ENCODE measurements around the gene CFAP119.

CFAP119 gene

DNA sequence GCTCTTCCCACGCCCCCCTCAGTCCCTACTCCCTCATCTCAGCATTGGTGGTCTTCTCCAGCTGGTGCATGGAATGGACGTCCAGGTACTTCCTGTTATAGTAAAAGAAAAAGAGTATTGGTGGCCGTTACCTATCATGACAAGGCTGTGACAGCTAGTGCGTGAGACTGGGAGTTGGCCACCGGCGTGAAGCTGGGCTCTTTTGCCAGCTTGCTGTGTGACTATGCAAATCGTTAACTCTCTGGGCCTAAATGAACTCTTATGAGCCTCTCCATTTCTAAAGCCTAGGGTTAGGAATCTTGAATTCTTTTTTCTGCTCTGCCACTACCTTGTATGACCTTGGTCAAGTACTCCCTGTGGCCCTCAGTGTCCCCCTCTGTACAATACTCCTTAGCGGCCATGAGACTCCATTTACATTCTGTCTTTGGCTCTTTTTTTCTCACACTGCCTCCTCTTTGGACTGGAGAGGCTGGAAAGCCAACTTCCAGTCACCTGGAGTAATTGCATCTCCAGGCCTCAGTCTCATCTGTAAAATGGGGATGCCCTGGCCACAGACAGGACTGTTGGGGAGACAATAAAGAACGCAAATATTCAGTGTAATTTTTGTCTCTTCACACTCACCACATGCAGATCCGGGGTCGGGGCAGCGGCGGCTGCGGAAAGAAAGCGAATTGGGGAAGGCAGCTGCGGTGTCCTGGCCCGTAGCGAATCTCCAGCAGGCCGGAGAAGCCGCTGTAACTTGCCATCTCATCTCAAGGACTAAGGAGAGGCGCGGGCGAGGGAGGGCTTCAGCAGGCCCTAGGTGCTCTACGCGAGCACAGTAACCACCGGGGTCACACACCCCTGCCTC lies 1.1 kb downstream of the CFAP119 start:
- DNase-seq: no peak

DNA sequence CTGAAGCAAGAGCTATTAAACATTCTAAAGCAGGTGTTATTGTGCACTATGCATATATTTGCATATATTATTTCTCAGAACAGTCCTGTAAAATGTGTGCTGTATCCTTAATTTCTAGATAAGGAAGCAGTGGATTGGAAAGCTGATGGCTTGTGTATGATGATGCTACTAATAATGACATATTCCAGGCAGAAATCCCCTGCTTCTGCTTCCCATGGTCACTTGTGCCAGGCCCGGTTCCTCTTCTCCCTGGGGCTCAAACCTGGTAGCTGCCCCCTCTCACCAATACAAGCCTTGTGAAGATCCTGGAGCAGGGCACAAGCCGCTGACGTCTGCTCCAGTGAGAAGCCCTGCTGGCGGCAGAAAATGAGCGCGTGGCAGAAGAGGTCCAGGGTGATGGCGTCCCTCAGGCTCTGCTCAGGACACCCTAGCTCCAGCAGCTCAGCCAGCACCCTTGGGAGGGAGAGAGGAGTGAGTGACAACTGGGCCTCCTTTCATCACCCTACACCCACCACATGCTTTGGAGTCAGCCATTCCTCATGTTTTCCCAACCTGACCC lies 1.8 kb downstream of the CFAP119 start:
- no peak for DNase-seq

DNA sequence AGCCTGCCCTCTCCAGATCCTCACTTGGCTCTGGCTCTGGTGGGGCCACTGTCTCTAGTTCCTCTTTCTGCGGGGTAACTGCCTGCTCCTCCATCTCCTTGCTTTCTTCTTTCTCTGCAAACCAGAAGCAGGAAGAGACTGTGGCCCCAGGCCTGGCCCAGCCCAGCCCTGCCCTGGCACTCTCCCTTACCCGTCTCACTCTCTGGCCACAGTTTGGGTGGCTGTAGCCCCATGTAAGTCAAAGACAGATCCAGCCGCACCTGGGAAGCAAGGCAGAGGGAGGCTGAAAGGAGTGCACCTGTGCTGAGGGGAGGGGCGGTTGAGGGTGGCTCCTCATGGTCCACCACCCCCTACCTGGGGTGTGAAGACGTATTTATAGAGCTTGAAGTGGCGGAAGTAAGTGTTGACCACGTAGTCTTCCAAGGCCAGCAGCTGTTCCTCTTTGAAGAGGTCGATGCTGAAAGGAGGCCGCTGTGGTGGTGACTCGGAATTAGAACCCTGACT lies 2.8 kb downstream of the CFAP119 start:
- DNase-seq: no peak

DNA sequence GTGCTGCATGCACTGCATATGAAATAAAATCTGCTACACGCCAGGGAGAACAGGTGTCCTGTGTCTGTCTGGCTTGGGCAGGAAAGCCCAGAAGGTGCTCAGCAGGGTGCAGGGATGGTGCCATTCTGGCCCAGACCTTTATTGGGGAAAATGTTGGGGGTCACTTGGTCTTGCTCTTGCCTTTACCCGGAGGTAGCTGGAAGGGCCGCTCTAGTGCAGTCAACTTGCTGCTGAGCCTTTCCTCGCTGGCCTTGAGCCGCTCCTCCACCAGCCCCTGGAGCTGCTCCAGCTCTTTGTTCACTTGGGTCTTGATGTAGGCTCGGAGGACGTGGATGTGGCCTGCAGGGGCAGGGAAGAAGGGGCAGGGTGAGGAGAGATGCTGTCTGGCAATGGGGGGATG lies 4.5 kb downstream of the CFAP119 start:
- no peak for DNase-seq

DNA sequence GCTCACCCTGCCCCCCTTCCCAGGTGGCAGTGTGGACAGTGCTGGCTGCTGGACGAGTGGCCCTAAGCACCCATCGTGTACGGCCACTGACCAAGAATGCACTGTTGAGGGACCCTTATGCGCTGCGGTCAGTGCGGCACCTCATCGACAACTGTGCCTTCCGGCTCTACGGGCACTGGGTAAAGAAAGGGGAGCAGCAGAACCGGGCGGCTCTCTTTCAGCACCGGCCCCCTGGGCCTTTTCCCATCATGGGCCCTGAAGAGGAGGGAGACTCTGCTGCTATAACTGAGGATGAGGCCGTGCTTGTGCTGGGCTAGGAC lies 5.1 kb downstream of the CFAP119 start:
- no peak for DNase-seq

DNA sequence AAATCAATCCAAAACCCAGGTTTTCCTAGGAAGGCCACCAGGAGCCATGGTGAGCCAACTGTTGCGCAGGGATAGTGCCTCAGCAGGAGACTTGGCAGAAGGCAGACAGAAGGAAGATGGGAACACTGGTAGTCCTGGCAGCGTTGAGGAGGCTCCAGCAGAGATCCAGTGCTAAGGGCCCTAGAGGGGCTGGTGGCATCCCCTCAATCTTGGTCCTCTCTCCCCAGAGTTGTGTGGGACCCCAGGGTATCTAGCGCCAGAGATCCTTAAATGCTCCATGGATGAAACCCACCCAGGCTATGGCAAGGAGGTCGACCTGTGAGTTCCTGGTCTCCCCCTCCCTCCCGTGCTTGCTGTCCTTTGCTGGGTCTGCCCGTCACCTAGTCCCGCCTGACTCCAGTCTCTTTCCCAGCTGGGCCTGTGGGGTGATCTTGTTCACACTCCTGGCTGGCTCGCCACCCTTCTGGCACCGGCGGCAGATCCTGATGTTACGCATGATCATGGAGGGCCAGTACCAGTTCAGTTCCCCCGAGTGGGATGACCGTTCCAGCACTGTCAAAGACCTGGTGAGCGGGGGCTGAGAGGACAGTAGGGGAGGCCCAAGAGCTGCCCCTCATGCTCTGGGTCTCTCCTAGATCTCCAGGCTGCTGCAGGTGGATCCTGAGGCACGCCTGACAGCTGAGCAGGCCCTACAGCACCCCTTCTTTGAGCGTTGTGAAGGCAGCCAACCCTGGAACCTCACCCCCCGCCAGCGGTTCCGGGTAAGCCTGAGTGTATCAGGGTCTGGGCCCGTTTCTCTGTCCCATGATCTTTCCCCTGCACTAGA lies 5.7 kb downstream of the CFAP119 start:
- DNase-seq: no peak

DNA sequence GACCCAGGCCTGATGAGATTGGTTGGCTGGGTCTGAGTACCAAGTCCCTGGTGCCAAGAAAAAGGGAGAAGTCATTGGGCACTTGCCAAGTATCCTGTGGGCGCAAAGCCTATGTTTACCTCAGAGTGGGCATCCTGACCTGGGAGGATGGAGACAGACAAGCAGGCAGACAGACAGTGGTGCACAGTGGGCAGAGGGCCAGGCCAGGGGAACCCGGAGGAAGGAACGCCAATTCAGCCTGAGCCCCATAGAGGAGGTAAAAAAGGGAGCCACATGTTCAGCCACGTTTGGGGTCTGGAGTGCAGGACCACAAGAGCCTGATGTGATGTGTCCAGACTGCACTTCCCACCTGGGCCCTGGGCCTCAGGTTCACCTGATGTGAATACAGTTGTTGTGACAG lies 8.3 kb downstream of the CFAP119 start:
- DNase-seq: no peak

DNA sequence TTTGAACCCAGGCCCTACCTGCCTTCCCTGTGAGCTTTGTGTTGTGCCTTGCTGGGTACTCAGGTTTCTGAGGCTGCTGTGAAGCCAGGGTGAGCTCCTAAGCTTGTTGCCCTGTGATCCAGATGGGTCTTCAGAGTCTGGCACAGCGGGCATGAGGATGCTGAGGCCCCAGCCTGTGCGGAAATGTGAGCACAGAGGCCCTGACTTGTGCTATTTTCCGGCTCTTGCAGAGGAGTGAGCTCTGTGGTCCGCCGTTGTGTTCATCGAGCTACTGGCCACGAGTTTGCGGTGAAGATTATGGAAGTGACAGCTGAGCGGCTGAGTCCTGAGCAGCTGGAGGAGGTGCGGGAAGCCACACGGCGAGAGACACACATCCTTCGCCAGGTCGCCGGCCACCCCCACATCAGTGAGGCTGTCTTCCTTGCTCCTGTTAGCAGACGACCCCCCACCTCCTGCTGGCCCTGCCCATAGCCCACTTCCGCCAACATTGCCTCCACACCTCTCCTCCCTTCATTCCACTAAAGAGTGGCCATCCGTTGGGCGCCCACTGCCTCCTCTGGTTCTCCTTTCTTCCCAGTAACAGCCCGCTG lies 10.9 kb downstream of the CFAP119 start:
- DNase-seq: no peak

DNA sequence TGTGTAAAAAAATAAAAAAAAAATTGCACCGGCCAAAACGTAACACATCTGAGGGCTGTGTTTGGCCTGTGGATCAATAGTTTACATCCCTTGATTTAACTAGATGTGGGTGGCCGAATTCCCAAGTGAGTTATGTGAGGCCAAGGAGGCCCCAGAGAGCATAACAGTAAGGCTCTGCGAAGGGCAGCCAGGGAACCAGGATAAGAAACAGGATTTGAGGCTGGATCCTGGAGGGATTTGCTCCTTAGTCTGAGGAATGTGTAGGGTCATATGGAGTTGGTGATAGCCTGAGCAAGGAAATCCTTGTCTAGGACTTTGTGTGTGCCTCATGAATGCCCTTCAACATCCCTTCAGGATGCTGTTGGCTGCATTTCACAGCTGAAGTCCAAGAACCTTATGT lies 11.7 kb downstream of the CFAP119 start:
- no peak for DNase-seq

DNA sequence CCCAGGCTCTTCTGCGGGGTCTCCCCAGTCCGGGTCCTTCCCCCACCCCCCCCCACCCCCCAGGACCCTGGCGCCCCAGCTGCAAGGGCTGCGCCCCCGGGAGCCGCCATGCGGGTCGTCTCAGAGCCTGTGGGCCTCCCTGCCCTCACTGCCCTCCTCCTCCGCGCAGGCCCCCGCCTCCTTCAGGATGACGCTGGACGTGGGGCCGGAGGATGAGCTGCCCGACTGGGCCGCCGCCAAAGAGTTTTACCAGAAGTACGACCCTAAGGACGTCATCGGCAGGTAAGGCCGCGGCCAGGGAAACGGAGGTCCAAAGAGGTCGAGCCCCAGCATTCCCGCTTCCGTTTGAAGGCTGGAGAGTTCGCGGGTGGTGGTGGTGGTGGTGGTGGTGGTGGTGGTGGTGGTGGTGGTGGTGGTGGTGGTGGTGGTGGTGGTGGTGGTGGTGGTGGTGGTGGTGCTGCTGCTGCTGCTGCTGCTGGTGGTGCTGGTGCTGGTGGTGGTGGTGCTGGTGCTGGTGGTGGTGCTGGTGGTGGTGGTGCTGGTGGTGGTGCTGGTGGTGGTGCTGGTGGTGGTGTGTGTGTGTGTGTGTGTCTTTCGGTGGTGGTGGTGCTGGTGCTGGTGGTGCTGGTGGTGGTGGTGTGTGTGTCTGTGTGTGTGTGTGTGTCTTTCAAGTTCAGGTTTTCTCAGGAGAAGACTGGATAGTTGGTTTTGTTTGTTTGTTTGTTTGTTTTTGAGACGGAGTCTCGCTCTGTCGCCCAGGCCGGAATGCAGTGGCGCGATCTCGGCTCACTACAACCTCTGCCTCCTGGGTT lies 13.0 kb downstream of the CFAP119 start:
- DNase-seq: peak; percentile 47

DNA sequence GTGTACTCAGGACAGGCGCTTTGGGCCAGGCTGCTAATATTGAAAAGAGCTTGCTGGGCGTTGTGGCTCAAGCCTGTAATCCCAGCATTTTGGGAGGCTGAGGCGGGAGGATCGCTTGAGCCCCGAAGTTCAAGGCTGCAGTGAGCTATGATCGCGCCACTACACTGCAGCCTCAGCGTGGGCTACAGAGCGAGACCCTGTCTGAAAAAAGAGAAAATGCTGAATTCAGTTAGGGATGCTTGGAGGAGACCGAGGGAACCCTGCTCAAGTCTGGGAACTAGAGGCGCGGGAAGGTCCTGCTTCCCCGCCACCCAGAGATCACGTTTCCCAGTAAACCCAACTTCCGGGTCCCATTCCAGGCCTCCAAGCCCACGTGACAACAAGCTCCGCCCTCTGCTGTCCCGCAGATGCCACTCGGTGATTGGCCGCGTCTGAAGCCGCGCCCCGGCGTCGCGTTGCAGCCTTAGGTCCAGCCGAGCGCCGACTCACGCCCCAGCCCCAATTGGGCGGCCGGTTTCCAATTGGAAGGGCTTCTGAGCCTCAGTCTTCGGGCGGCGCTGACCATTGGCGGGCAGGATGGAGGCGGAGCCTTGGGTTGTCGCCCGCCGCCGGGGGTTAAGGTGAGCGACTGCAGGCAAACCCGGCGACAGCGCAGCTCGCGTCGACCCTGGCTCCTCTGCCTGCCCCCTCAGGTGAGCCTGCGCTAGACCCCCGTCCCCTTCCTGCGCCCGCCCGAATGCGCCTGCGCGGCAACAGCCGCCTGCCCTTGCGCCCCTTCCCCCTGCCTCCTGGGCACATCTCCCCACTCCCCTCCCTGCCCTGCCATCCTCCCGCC lies 13.8 kb downstream of the CFAP119 start, which contains the start of gene PHKG2:
TSS of gene PHKG2 (plus strand) at position 627 of the 835 bp plus-strand sequence. CDS start 396 bp downstream, outside the sequence.
- peak; percentile 99 for DNase-seq

DNA sequence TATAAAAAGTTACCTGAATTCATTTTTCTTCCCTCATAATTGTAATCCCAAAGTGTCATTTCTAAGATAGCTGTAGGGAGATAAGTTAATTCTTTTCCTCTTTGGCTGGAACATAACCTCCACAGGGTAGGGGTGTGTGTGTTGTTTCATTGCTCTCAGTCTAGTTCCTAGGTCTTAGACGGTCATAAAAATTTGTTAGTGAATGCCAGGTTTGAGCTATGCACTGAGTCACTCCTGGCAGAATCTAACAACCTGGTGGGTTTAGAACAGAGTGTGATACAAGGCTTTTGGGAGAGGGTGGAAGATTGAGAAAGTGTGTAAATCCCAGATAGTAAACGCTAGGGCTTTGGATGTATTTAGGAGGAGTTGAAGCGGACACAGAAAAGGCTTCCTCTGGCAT lies 14.5 kb downstream of the CFAP119 start:
- DNase-seq: no peak

DNA sequence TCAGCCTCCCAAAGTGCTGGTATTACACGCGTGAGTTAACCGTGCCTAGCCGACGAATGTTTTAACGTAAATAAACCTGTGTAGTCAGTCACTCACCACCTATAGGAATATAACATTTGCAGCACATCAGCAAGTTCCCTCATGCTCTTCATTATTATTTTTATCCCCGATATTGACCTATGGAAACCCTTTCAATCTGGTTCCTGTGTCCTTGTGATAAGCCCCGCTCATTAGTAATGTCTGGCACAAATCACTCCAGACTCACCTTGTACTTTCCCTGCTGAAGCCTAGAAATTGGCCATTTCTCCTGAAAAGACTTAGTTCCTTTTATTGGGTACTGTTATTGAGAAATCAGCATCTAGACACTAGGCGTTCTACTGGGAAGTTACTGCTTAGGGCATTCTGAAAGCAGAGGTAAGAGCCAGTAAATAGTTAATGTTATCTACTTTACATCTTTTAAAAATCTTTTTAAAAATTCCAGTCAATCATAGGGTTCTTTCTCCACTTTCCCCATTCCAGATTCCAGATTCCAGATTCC lies 15.2 kb downstream of the CFAP119 start:
- DNase-seq: no peak

DNA sequence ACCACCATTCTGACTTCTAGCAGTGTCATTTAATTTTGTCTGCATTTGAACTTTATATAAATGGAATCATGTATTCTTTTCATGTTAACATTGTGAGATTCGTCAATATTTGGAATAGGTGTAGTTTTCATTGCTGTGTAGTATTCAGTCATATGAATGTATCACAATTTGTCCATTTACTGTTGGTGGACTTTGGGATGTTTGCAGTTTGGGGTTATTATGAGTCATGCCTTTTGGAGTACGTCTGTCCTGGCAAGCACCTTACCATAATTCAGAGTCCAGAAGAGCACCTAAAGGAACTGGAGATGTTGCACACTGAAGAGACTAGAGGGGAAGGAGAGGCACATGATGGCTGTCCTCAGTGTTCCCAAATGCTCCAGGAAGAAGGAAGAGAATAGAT lies 16.8 kb downstream of the CFAP119 start:
- DNase-seq: no peak

DNA sequence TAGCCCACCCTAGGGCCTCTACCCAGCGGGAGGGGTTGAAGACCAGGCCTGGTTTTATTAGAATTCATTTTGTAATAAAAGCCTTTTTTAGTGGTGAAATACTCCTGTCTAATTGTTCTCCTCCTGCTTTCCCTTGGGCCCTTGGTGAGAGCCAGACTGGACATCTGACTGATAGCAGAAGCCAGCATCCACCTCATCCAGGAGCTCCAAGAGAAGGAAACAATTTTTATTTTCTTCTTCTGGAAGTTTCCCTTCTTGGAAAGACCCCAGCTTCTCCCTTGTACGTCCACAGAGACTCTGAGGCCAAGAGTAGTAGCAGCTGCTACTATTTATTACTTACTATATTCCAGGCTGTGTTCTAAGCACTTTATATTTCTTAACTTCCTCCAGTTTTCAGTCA lies 17.7 kb downstream of the CFAP119 start:
- DNase-seq: no peak

DNA sequence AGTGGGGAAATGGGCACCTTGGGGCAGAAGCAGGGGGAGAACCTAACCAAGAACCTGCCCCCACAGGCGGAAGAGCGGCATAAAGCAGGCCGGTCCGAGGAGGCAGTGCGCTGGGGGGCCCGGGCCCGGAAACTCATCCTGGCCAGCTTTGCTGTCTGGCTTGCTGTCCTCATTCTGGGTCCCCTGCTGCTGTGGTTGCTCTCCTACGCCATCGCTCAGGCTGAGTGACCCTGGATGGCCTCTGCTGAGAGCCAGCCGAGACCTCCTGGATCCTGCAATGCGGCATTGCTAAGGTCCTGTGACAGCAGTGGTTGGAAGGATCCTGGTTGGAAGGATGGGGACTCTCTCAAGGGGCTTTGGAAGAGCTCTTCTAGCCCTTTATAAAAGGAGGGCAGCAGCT lies 18.1 kb downstream of the CFAP119 start:
- DNase-seq: no peak

DNA sequence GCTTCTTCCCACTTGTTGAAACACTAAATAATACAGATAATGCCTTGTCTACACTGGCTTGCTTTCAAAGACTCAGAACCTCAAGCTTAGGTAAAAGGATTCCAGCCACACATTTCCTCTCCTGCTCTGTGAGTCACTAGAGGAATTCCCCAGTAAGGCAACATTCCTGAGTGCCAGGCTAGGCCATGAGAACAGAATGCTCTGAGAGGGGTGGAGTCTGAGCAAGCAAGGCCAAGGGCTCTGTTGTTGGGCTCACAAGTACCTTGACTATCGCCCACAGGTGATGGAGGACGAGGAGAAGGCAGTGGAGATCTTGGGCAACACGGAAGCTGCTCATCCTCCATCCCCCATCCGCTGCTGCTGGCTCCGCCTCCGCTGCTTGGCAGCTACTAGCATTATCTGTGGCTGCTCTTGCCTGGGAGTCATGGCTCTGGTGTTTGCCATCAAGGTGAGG lies 20.4 kb downstream of the CFAP119 start:
- DNase-seq: peak; percentile 13

DNA sequence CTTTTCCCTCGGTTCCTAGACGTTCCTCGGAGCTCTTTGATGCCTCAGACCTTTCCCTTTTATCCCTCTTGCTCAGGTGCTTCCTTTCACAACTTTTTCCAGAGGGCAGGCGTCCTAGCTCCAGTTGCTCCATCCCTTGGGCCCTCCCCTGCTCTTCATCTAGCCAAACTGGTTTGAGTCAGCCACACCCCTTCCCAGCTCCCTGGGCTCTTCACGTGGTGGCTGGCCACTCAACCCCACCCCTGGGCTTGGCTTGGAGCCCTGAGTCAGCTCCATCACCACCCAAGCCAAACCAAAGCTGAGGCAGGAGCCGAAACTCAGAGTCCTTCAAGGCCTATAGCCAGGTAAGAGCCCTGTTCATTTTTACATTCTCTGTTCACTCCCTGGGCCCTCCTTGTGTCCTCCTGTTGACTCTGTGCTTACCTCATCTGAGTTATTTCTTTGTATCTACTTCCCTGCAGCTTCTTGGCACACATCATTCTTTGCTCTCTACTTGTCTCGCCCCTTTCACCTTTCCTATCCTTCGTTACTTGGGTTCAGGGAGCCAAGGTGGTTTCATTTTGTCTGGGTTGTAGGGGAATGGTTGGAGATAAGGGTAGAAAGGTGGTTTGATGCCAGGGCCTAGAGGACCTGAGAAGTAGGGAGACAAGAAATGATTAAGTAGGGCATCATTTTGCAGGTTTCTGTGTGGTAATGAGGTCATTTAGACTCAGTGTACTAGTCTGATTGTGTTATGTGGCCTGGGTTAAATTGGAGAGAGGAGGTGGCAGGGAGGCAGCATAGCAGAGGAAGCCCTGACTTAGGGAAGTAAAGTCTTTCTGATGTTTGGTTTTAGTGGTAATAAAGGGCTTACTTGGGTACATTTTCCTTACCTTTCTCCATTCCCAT lies 21.3 kb downstream of the CFAP119 start:
- no peak for DNase-seq

DNA sequence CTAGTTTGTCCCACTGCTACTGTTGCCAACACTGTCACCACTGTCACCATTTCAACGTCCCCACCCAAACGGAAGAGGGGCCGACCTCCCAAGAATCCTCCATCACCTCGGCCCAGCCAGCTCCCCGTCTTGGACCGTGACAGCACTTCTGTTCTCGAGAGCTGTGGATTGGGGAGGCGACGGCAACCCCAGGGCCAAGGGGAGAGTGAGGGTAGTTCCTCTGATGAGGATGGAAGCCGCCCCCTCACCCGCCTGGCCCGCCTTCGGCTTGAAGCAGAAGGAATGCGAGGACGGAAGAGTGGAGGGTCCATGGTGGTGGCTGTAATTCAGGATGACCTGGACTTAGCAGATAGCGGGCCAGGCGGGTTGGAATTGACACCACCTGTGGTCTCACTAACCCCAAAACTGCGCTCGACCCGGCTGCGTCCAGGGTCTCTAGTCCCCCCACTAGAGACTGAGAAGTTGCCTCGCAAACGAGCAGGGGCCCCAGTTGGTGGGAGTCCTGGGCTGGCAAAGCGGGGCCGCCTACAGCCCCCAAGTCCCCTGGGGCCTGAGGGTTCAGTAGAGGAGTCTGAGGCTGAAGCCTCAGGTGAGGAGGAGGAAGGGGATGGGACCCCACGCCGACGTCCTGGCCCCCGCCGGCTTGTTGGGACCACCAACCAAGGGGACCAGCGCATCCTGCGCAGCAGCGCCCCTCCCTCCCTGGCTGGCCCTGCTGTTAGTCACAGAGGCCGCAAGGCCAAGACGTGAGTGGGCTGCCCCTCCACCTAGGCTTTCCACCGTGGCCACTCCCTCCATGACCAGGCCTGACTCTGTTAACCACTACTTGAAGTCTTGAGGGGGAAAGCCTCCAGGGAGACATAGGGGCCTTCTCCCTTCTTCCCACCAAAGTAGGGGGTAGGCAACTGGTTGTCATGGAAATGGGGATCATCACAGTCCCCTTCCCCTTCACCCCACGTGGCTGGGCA lies 22.6 kb downstream of the CFAP119 start:
- DNase-seq: no peak
